Vagina (tissue), 2 donors: ENCODE results near the gene PHYH. TPM values are rescaled to one million over a fixed set of nuclear protein-coding genes. Genes with fewer than 3 reads are reported as not detected.

Source experiments
- DNase-seq, 2 donors: peaks; one replicate each; pipeline ENCODE4 v3.0.0-alpha.2; 2017; ENCODE audit errors: extremely low spot score in 2 of 2
- H3K27ac ChIP-seq: fragments of 200-600 bp; sonication (generic); one replicate; pipeline ENCODE4 v1.5.1; 2019
- H3K27me3 ChIP-seq: fragments of 200-600 bp; sonication (generic); one replicate; pipeline ENCODE4 v1.5.1; 2019
- H3K36me3 ChIP-seq, 2 donors: fragments of 200-600 bp; sonication (generic); one replicate each; pipeline ENCODE4 v1.5.1; 2017 to 2019
- H3K4me1 ChIP-seq: fragments of 200-600 bp; sonication (generic); one replicate; pipeline ENCODE4 v1.5.1; 2019
- H3K4me3 ChIP-seq, 2 donors: fragments of 200-600 bp; sonication (generic); 1 replicate in 1 of 2; 2 replicates in 1 of 2; pipeline ENCODE4 v1.5.1; 2016 to 2019
- H3K9me3 ChIP-seq: fragments of 200-600 bp; sonication (generic); one replicate; pipeline ENCODE4 v1.5.1; 2019
- CTCF ChIP-seq, 3 experiments: fragments of 450-650 bp in 2 of 3; fragments of 200-600 bp in 1 of 3; sonication (generic) in 1 of 3; IDR thresholded peaks; one replicate each; pipeline ENCODE4 v1.5.1; 2017 to 2019; ENCODE audit warnings: antibody characterized with exemption in 3 of 3, mild to moderate bottlenecking in 2 of 3, moderate library complexity in 2 of 3
- POLR2A ChIP-seq, 2 donors: fragments of 450-650 bp; IDR thresholded peaks; one replicate each; pipeline ENCODE4 v1.6.1; 2017; ENCODE audit warnings: antibody characterized with exemption in 2 of 2, mild to moderate bottlenecking in 2 of 2, moderate library complexity in 2 of 2
- POLR2AphosphoS5 ChIP-seq, 2 donors: sonication (generic); formaldehyde crosslinking; IDR thresholded peaks; one replicate each; pipeline ENCODE4 v1.9.0; 2017; ENCODE audit warnings: antibody characterized with exemption in 2 of 2, mild to moderate bottlenecking in 2 of 2, low read depth in 1 of 2; ENCODE audit not compliant: insufficient read depth in 1 of 2
- intact Hi-C: fragments of 100-400 bp; cut with DNase I; formaldehyde crosslinking; loops from one replicate; pipeline ENCODE4 v1.15.1; 2023
- total RNA-seq: library from RNA; depleted of rRNA; stranded (reverse); fragments of >200 nt; gene quantifications from one replicate; pipeline ENCODE4 v1.2.3, GENCODE V29; 2016

The PHYH gene
- 15.2 TPM for total RNA-seq

- peaks cover 17% of the 10 kb centered on the region for H3K4me1 ChIP-seq
- intact Hi-C loops = no loop called here
- TF ChIP-seq CTCF (IDR thresholded peaks at IDR 0.05) (no peak), POLR2A (IDR thresholded peaks at IDR 0.05) (peak in 1 of 2 donors; percentile 89), POLR2AphosphoS5 (IDR thresholded peaks at IDR 0.05; ENCODE audit: insufficient read depth in 1 of 2, low read depth in 1 of 2) (peak; percentile 26 to 81)
- no peak for DNase-seq
- no peaks in the 10 kb centered on the region for H3K9me3 ChIP-seq
- peak within 1 kb of the TSS; percentile 95 for H3K27ac ChIP-seq
- peak within 1 kb of the TSS; percentile 71 to 90 for H3K4me3 ChIP-seq
- H3K27me3 ChIP-seq = no peaks in the 10 kb centered on the region
- peaks cover 0 to 5% of the 10 kb centered on the region in 2 donors for H3K36me3 ChIP-seq
Observed at GRCh38 chr10:13299437-13300287, at the start of gene PHYH. PHYH (minus strand) TSS chr10:13300064; CDS start chr10:13300042, 22 bp downstream.

- intact Hi-C loops = no loop called here
- Histone ChIP-seq H3K27ac (peak within 1 kb of the TSS; percentile 96), H3K27me3 (no peaks in the 10 kb centered on the region), H3K9me3 (no peaks in the 10 kb centered on the region), H3K4me1 (peaks cover 40% of the 10 kb centered on the region), H3K4me3 (peak within 1 kb of the TSS; percentile 73 to 83), H3K36me3 (no peaks in the 10 kb centered on the region)
- TF ChIP-seq CTCF (IDR thresholded peaks at IDR 0.05) = no peak
- TF ChIP-seq POLR2AphosphoS5 (IDR thresholded peaks at IDR 0.05; ENCODE audit: insufficient read depth in 1 of 2, low read depth in 1 of 2) = peak in 1 of 2 donors; percentile 63
- DNase-seq = no peak
Observed at GRCh38 chr10:13348216-13349017, 48.6 kb upstream of the PHYH start, which contains the start of gene SEPHS1. SEPHS1 (minus strand) TSS chr10:13348293; CDS start chr10:13344950, 3,343 bp downstream.

- Histone ChIP-seq H3K27me3 (no peaks in the 10 kb centered on the region), H3K9me3 (no peaks in the 10 kb centered on the region), H3K27ac (peak overlapping the region; percentile 96), H3K36me3 (no peaks in the 10 kb centered on the region), H3K4me1 (peaks cover 40% of the 10 kb centered on the region), H3K4me3 (peak overlapping the region; percentile 73 to 83)
- no peak for TF ChIP-seq CTCF (IDR thresholded peaks at IDR 0.05)
- peak in 1 of 2 donors; percentile 26 for TF ChIP-seq POLR2A (IDR thresholded peaks at IDR 0.05)
- intact Hi-C loops = no loop called here
- no peak for DNase-seq
Observed at GRCh38 chr10:13347500-13348156, 47.8 kb upstream of the PHYH start.

- H3K27ac ChIP-seq = peak overlapping the region; percentile 96
- no peaks in the 10 kb centered on the region for H3K27me3 ChIP-seq
- no peaks in the 10 kb centered on the region for H3K36me3 ChIP-seq
- DNase-seq = no peak
- peaks cover 40% of the 10 kb centered on the region for H3K4me1 ChIP-seq
- no peak for TF ChIP-seq POLR2A (IDR thresholded peaks at IDR 0.05)
- TF ChIP-seq CTCF (IDR thresholded peaks at IDR 0.05) = no peak
- no peak for TF ChIP-seq POLR2AphosphoS5 (IDR thresholded peaks at IDR 0.05; ENCODE audit: insufficient read depth in 1 of 2, low read depth in 1 of 2)
- no peaks in the 10 kb centered on the region for H3K9me3 ChIP-seq
- peak overlapping the region; percentile 73 to 83 for H3K4me3 ChIP-seq
- intact Hi-C loops = no loop called here
Observed at GRCh38 chr10:13347043-13347499, 47.2 kb upstream of the PHYH start.
